Fibroblast of lung (primary cell): Measurements from ENCODE around the gene ANKEF1. TPM values are rescaled to one million over a fixed set of nuclear protein-coding genes. Genes with fewer than 3 reads are reported as not detected.

Experiments used
- DNase-seq, 2 donors: peaks; one replicate each; pipeline versions ENCODE4 v3.0.0 to v3.0.0-alpha.2; 2010; ENCODE audit warnings: low read depth in 2 of 2
- H2AFZ ChIP-seq: 2 replicates; pipeline ENCODE4 v1.5.1; 2012; ENCODE audit warnings: low read length, control low read depth, inconsistent platforms
- H3K27ac ChIP-seq: 2 replicates; pipeline ENCODE4 v1.5.1; 2011; ENCODE audit warnings: low read length, control low read depth; ENCODE audit not compliant: insufficient read depth
- H3K27me3 ChIP-seq: 2 replicates; pipeline ENCODE4 v1.5.1; 2011; ENCODE audit warnings: mild to moderate bottlenecking, low read length; ENCODE audit not compliant: control insufficient read depth, insufficient read depth
- H3K36me3 ChIP-seq: 2 replicates; pipeline ENCODE4 v1.5.1; 2011; ENCODE audit warnings: low read length; ENCODE audit not compliant: control insufficient read depth, insufficient read depth
- H3K4me1 ChIP-seq: 2 replicates; pipeline ENCODE4 v1.5.1; 2011; ENCODE audit warnings: low read length; ENCODE audit not compliant: control insufficient read depth, insufficient read depth; ENCODE audit errors: extremely low read depth
- H3K4me2 ChIP-seq: 2 replicates; pipeline ENCODE4 v1.5.1; 2011; ENCODE audit warnings: low read length, control low read depth; ENCODE audit not compliant: insufficient read depth; ENCODE audit errors: extremely low read depth
- H3K4me3 ChIP-seq, 4 experiments: fragments of 200-600 bp in 1 of 4; sonication (generic) in 1 of 4; replicated peaks in 1 of 4; 2 replicates each; pipeline ENCODE4 v1.5.1; 2011 to 2016; ENCODE audit warnings: low read length in 4 of 4, low read depth in 3 of 4, mild to moderate bottlenecking in 3 of 4, control low read depth in 2 of 4, inconsistent platforms in 1 of 4, mixed read lengths in 1 of 4; ENCODE audit not compliant: insufficient read depth in 1 of 4; ENCODE audit errors: control extremely low read depth in 1 of 4
- H3K79me2 ChIP-seq: 2 replicates; pipeline ENCODE4 v1.5.1; 2012; ENCODE audit warnings: mild to moderate bottlenecking, low read length, inconsistent platforms; ENCODE audit not compliant: control insufficient read depth, insufficient read depth
- H3K9ac ChIP-seq: 2 replicates; pipeline ENCODE4 v1.5.1; 2011; ENCODE audit warnings: mild to moderate bottlenecking, low read length, control low read depth; ENCODE audit not compliant: insufficient read depth
- H3K9me3 ChIP-seq: 2 replicates; pipeline ENCODE4 v1.5.1; 2012; ENCODE audit warnings: low read depth, low read length; ENCODE audit not compliant: control insufficient read depth, insufficient read depth
- H4K20me1 ChIP-seq: 2 replicates; pipeline ENCODE4 v1.5.1; 2011; ENCODE audit warnings: low read length; ENCODE audit not compliant: control insufficient read depth, insufficient read depth; ENCODE audit errors: extremely low read depth
- CTCF ChIP-seq, 2 donors: IDR thresholded peaks in 1 of 2; conservative IDR thresholded peaks in 1 of 2; 1 replicate in 1 of 2; 2 replicates in 1 of 2; pipeline ENCODE4 v1.5.1; 2011 to 2012; ENCODE audit warnings: low read length in 2 of 2, control low read depth in 1 of 2, inconsistent platforms in 1 of 2, low read depth in 1 of 2, mild to moderate bottlenecking in 1 of 2
- EZH2 ChIP-seq: IDR thresholded peaks from 2 replicates; pipeline ENCODE4 v1.5.1; 2012; ENCODE audit warnings: low read length, control low read depth, mild to moderate bottlenecking; ENCODE audit errors: missing control alignments
- polyA plus RNA-seq, 2 donors: library from polyadenylated mRNA; depleted of rRNA in 1 of 2; stranded (reverse) in 1 of 2; unstranded in 1 of 2; fragments of >200 nt; gene quantifications; 2 replicates each; pipeline ENCODE4 v1.2.1, GENCODE V29; 2011 to 2012; ENCODE audit warnings: missing spikeins in 1 of 2
- total RNA-seq: library from RNA; depleted of rRNA; stranded (reverse); fragments of >200 nt; gene quantifications from 2 replicates; pipeline ENCODE4 v1.2.1, GENCODE V29; 2014

Gene ANKEF1
- total and polyA plus RNA-seq, 2 donors (not counting 1 experiment from before 2014, with no cell fraction given) = 1.6 to 3.5 TPM

- Histone ChIP-seq H3K9ac (no peak overlapping the region), H3K4me3 (no peak overlapping the region), H3K36me3 (no peaks in the 10 kb centered on the region), H3K4me2 (no peak overlapping the region), H3K4me1 (peaks cover 7% of the 10 kb centered on the region), H3K9me3 (no peaks in the 10 kb centered on the region), H3K79me2 (no peaks in the 10 kb centered on the region), H3K27me3 (no peaks in the 10 kb centered on the region), H3K27ac (no peak overlapping the region), H4K20me1 (no peaks in the 10 kb centered on the region), H2AFZ (no peak overlapping the region)
- TF ChIP-seq EZH2 = no peak
- TF ChIP-seq CTCF (conservative IDR thresholded peaks at IDR 0.05 in 1 of 2, IDR thresholded peaks at IDR 0.05 in 1 of 2; ENCODE audit: low read depth in 1 of 2, low read length in 2 of 2) = no peak
- no peak for DNase-seq
These were observed 55.2 kb downstream of the ANKEF1 start for GRCh38 chr20:10089871-10090587.

GRCh38 chr20:10090588-10091166 is 55.9 kb downstream of the ANKEF1 start:
- H3K4me3 ChIP-seq = no peak overlapping the region
- no peaks in the 10 kb centered on the region for H4K20me1 ChIP-seq
- DNase-seq = peak; percentile 51 to 78
- H3K27ac ChIP-seq = no peak overlapping the region
- no peaks in the 10 kb centered on the region for H3K79me2 ChIP-seq
- TF ChIP-seq EZH2 (no peak), CTCF (conservative IDR thresholded peaks at IDR 0.05 in 1 of 2, IDR thresholded peaks at IDR 0.05 in 1 of 2; ENCODE audit: low read depth in 1 of 2, low read length in 2 of 2) (peak; percentile 82 to 89)
- H3K4me1 ChIP-seq = peaks cover 7% of the 10 kb centered on the region
- H3K36me3 ChIP-seq = no peaks in the 10 kb centered on the region
- H3K27me3 ChIP-seq = no peaks in the 10 kb centered on the region
- H3K9ac ChIP-seq = no peak overlapping the region
- H3K9me3 ChIP-seq = no peaks in the 10 kb centered on the region
- no peak overlapping the region for H3K4me2 ChIP-seq
- no peak overlapping the region for H2AFZ ChIP-seq

GRCh38 chr20:10093087-10093591 is 58.4 kb downstream of the ANKEF1 start:
- Histone ChIP-seq H3K9ac (no peak overlapping the region), H3K36me3 (no peaks in the 10 kb centered on the region), H3K9me3 (no peaks in the 10 kb centered on the region), H3K4me1 (peaks cover 7% of the 10 kb centered on the region), H2AFZ (no peak overlapping the region), H4K20me1 (no peaks in the 10 kb centered on the region), H3K27ac (no peak overlapping the region), H3K4me2 (peak overlapping the region; percentile 54), H3K79me2 (no peaks in the 10 kb centered on the region), H3K4me3 (no peak overlapping the region), H3K27me3 (no peaks in the 10 kb centered on the region)
- TF ChIP-seq CTCF (conservative IDR thresholded peaks at IDR 0.05 in 1 of 2, IDR thresholded peaks at IDR 0.05 in 1 of 2; ENCODE audit: low read depth in 1 of 2, low read length in 2 of 2) (no peak), EZH2 (no peak)
- DNase-seq = peak; percentile 68 to 84
